Motor neuron (in vitro differentiated cells): Measurements from ENCODE around the gene MARCHF7. TPM values are rescaled to one million over a fixed set of nuclear protein-coding genes. Genes with fewer than 3 reads are reported as not detected.
A peak's percentile ranks its signal among the peaks of the same experiment; 100 is the strongest.

Source experiments
- ATAC-seq, 8 experiments: fragments of 200-7000 bp; cut with Tn5 transposase; replicated peaks in 6 of 8; 2 replicates each; pipeline ENCODE4 v1.8.0; 2021; ENCODE audit warnings: mild to moderate bottlenecking in 8 of 8, moderate library complexity in 8 of 8
- H3K27ac ChIP-seq, 2 donors: fragments of 250-450 bp; sonication (Bioruptor Pico); 2 replicates each; pipeline ENCODE4 v1.9.0; 2021; ENCODE audit warnings: antibody characterized with exemption in 2 of 2, mild to moderate bottlenecking in 2 of 2, moderate library complexity in 1 of 2
- H3K4me1 ChIP-seq, 2 donors: fragments of 250-450 bp; sonication (Bioruptor Pico); replicated peaks in 1 of 2; 2 replicates each; pipeline ENCODE4 v1.6.1; 2021; ENCODE audit warnings: antibody characterized with exemption in 2 of 2, mild to moderate bottlenecking in 2 of 2, moderate library complexity in 1 of 2
- H3K4me3 ChIP-seq, 5 donors: fragments of 250-450 bp; sonication (Bioruptor Pico); 2 replicates each; pipeline ENCODE4 v1.9.0; 2021; ENCODE audit warnings: antibody characterized with exemption in 5 of 5, mild to moderate bottlenecking in 5 of 5, moderate library complexity in 4 of 5
- WGBS, 10 experiments: fragments of 450-650 bp; shearing (Covaris generic); methylation state at CpG; one replicate each; pipeline ENCODE4 v1.0.0; 2022; 5-methylcytosine and 5-hydroxymethylcytosine counted together
- in situ Hi-C, 9 experiments: fragments of 400-800 bp; cut with MboI; loops; one replicate each; pipeline ENCODE4 v1.15.0; 2021; ENCODE audit warnings: low sequenced_read_pairs in 9 of 9, low pct_unique_long_range_greater_than_20kb in 2 of 9; ENCODE audit not compliant: unreplicated experiment in 9 of 9
- total RNA-seq, 8 experiments: library from RNA; unstranded; fragments of 300-600 nt; gene quantifications; 2 replicates each; pipeline versions ENCODE4 v1.2.3 to v1.2.4, GENCODE V29; 2022

The MARCHF7 gene
- total RNA-seq, 8 experiments from 2014 or later = 46.1 to 73.1 (median 62.6) TPM

- ATAC-seq = peak in 3 of 8 experiments; percentile 51 to 68 (median 62)
- Histone ChIP-seq H3K4me1 (no peaks in the 10 kb centered on the region), H3K4me3 (no peak overlapping the region), H3K27ac (no peak overlapping the region)
- in situ Hi-C loops = no loop called here
Measured at GRCh38 chr2:159755788-159756187, 43.5 kb downstream of the MARCHF7 start.

GRCh38 chr2:159758239-159758638, 45.9 kb downstream of the MARCHF7 start:
- no peak for ATAC-seq
- 0 to 100% (median 85%) methylated on average over 1 of the region's 1 CpG; no CpG with 5 or more reads in 2 of the 10 experiments for WGBS, 10 experiments
- in situ Hi-C loops = no loop called here
- Histone ChIP-seq H3K4me3 (no peak overlapping the region), H3K4me1 (no peaks in the 10 kb centered on the region), H3K27ac (no peak overlapping the region)

GRCh38 chr2:159758686-159759085, 46.4 kb downstream of the MARCHF7 start:
- H3K27ac ChIP-seq = no peak overlapping the region
- WGBS, 10 experiments = 80 to 94% (median 92%) methylated on average over 1 of the region's 1 CpG; no CpG with 5 or more reads in 7 of the 10 experiments
- in situ Hi-C loops = no loop called here
- H3K4me1 ChIP-seq = no peaks in the 10 kb centered on the region
- ATAC-seq = peak in 1 of 8 experiments; percentile 63
- H3K4me3 ChIP-seq = no peak overlapping the region

- in situ Hi-C loops = no loop called here
- no peaks in the 10 kb centered on the region for H3K4me1 ChIP-seq
- H3K4me3 ChIP-seq = no peak overlapping the region
- ATAC-seq = no peak
- WGBS, 10 experiments = 76 to 100% (median 97%) methylated on average over 1 to 3 of the region's 3 CpGs; no CpG with 5 or more reads in 1 of the 10 experiments
- no peak overlapping the region for H3K27ac ChIP-seq
Measured at GRCh38 chr2:159759577-159759976, 47.3 kb downstream of the MARCHF7 start.

GRCh38 chr2:159760326-159760725, 48.0 kb downstream of the MARCHF7 start:
- in situ Hi-C loops = no loop called here
- Histone ChIP-seq H3K27ac (no peak overlapping the region), H3K4me1 (no peaks in the 10 kb centered on the region), H3K4me3 (no peak overlapping the region)
- ATAC-seq = no peak

GRCh38 chr2:159762075-159762474, 49.8 kb downstream of the MARCHF7 start:
- no peak overlapping the region for H3K27ac ChIP-seq
- ATAC-seq = no peak
- in situ Hi-C loops = no loop called here
- H3K4me3 ChIP-seq = no peak overlapping the region
- H3K4me1 ChIP-seq = no peaks in the 10 kb centered on the region
- 17 to 100% (median 83%) methylated on average over 1 of the region's 1 CpG; no CpG with 5 or more reads in 4 of the 10 experiments for WGBS, 10 experiments

Other genes starting within 250 kb of the MARCHF7 start
- gene BAZ2B, start 96.0 kb upstream of the MARCHF7 start, total RNA-seq = 100 to 1,000 TPM in 2 of 8 experiments, 10 to 100 TPM in 6; 81.1 to 148 (median 90.2) TPM
- 10 to 100 TPM in 3 of 8 experiments, 1 to 10 TPM in 5; 1.0 to 41.8 (median 4.4) TPM for gene CD302, start 85.7 kb downstream of the MARCHF7 start, total RNA-seq
- gene LY75, start 192.2 kb downstream of the MARCHF7 start, total RNA-seq = 10 to 100 TPM in 1 of 8 experiments, 1 to 10 TPM in 2, under 1 TPM in 5; 0.11 to 14.8 (median 0.59) TPM